Upper lobe of left lung (tissue), 4 donors: ENCODE data around the gene BEST1.
A peak's percentile ranks its signal among the peaks of the same experiment; 100 is the strongest.

Source experiments
- POLR2A ChIP-seq, 4 donors: fragments of 450-650 bp; IDR thresholded peaks; one replicate each; pipeline ENCODE4 v1.5.1; 2016 to 2017; ENCODE audit warnings: antibody characterized with exemption in 4 of 4, mild to moderate bottlenecking in 2 of 4
- TF ChIP-seq, protein P1 (sequence below), 6 experiments: fragments of 450-650 bp in 4 of 6; fragments of 200-600 bp in 2 of 6; sonication (generic) in 2 of 6; IDR thresholded peaks; one replicate each; pipeline ENCODE4 v1.5.1; 2016 to 2019; ENCODE audit warnings: antibody characterized with exemption in 6 of 6

GRCh38 chr11:61923166-61924063 lies 26.7 kb upstream of the BEST1 start:
- TF ChIP-seq, protein P1, sequence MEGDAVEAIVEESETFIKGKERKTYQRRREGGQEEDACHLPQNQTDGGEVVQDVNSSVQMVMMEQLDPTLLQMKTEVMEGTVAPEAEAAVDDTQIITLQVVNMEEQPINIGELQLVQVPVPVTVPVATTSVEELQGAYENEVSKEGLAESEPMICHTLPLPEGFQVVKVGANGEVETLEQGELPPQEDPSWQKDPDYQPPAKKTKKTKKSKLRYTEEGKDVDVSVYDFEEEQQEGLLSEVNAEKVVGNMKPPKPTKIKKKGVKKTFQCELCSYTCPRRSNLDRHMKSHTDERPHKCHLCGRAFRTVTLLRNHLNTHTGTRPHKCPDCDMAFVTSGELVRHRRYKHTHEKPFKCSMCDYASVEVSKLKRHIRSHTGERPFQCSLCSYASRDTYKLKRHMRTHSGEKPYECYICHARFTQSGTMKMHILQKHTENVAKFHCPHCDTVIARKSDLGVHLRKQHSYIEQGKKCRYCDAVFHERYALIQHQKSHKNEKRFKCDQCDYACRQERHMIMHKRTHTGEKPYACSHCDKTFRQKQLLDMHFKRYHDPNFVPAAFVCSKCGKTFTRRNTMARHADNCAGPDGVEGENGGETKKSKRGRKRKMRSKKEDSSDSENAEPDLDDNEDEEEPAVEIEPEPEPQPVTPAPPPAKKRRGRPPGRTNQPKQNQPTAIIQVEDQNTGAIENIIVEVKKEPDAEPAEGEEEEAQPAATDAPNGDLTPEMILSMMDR (IDR thresholded peaks at IDR 0.05), result no peak
- TF ChIP-seq POLR2A (IDR thresholded peaks at IDR 0.05), result peak in 1 of 4 donors; percentile 35
